Fibroblast of skin of right biceps (primary cell): Measurements from ENCODE around the gene HSF2BP.
A peak's percentile ranks its signal among the peaks of the same experiment; 100 is the strongest.
"Not testable (repeated sequence)": the region's sequence is repeated elsewhere in the genome, so short reads cannot be mapped to it uniquely, and the experiment has no call there.

Experiments
- DNase-seq: peaks from one replicate; pipeline ENCODE4 v3.0.0-alpha.2; 2013

The HSF2BP gene

GRCh38 chr21:43659136-43660000, at the start of gene HSF2BP, which contains the start of gene RRP1B:
TSS of gene HSF2BP (minus strand) at chr21:43659488. CDS start at chr21:43658096, 1,392 bp downstream.
TSS of gene RRP1B (plus strand) at chr21:43659560. CDS start at chr21:43659665, 105 bp downstream.
- peak; percentile 88 for DNase-seq

DNA sequence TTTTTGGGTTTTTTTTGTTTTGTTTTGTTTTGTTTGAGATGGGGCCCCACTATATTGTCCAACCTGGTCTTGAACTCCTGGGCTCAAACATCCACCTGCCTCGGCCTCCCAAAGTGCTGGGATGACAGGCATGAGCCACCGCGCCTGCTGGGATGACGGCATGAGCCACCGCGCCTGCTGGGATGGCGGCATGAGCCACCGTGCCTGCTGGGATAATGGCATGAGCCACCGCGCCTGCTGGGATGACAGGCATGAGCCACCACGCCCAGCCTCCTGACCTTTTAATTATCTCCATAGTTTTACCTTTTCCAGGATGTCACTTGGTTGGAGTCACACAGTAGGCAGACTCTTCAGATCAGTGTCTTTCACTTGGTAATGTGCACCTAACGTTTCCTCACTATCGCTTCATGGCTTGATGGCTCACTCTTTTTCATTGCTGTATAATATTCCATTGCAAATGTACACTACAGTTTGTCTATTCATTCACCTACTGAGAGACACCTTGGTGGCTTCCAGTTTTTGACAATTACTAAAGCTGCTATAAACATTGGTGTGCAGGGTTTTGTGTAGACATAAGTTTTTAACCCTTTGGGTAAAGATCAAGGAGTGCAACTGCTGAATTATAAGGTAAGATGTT, 49.6 kb upstream of the HSF2BP start:
- DNase-seq, result no peak

DNA sequence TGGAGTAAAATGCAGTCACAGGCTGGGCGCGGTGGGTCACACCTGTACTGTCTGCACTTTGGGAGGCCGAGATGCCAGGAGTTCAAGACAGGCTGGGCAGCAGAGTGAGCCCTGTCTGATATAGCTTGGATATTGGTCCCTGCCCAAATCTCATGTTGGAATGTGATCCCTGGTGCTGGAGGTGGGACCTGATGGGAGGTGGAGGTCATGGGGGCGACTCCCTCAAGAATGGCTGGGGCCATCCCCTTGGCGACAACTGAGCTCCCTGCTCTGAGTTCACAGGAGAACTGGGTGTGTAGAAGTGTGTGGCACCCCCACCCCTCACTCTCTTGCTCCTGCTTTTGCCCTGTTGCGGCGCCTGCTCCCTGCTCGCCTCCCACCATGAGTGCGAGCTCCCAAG, 48.2 kb upstream of the HSF2BP start:
- no peak for DNase-seq

- peak; percentile 82 for DNase-seq
Measured at GRCh38 chr21:43703035-43703880, 44.0 kb upstream of the HSF2BP start.

DNA sequence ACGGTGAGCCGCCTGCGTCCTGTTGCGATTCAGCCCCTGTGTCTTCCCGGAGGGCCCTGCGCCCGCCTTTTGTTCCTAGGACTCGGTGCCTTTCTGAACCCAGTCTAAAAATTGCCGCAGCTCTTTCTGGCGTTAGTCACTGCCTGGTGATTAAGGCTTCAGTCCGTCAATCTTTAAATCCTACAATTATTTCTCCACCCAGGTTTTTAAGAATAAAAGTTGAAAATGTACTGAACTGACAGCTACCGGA, 43.4 kb upstream of the HSF2BP start:
- peak; percentile 66 for DNase-seq

DNA sequence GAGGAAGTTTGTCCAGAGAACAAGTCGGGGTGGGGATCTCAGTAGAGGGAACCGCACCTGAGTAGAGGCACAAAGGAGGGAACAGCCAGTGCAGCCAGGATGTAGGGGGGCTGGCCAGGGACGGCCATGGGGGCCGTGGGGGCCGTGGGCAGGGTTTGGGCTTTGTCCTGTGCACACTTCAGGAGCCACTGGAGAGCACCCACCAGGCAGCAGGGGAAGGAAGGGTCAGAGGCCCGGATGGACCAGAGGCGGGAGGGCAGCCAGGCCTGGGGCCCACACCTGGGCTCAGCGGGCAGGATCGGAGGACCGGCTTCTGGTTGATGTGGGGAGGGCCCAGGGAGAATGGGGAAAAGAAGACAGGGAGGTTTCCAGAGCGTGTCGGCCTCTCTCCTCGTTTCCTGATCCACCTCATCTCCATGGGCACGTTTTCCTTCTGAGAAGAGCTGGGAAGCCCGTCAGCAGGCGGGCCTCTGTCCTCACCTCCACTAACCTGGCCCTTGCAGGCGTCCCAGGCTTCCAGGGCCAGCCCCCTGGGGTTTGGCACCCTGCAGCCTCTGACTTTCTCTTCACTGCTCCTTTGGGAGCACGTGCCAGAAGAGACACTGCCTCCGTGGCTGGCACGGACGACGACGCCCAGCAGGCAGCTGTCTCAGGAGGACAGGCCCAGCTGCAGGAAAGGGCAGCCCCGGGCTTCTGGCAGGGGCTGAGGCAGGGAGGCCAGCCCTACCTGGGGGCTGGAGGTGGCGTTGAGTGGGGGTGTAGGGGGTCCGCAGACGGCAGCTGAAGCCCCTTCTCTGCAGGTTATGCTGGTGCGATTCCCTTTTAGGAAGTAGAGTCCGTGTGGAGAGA, 42.9 kb upstream of the HSF2BP start:
- DNase-seq, result no peak

DNA sequence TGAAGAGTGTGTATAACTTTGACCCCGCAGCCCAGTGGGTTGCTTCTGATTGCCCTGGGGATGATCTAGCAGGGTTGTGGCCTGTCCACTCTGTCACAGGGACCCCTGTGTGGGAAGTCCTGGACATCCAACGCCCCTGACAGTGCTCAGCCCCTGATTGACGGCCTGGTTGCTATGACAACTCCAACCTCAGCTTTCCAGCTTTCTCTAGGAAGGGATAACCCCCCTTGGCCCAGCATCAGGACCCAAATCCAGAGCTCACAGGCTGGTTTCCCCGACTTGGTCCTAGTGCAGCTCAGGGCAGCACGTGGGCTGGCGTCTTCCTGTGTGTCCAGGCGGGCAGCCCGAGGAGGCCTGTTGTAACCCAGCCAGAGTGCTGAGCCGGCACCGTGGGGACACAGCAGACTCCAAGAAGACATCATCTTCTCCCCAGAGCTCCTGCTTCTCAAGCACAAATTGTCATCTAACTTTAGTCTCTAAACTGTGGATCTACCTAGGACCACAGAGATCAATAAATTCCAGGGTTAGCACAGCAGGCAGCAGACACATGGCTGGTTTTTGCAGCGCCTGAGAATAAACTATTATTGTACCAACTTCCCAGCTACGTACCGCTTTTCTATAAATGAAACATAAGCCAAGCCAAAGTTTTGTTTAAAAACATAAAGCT, 40.8 kb upstream of the HSF2BP start:
- no peak for DNase-seq

- not testable (repeated sequence) for DNase-seq
Measured at GRCh38 chr21:43699492-43699777, 40.1 kb upstream of the HSF2BP start.

DNA sequence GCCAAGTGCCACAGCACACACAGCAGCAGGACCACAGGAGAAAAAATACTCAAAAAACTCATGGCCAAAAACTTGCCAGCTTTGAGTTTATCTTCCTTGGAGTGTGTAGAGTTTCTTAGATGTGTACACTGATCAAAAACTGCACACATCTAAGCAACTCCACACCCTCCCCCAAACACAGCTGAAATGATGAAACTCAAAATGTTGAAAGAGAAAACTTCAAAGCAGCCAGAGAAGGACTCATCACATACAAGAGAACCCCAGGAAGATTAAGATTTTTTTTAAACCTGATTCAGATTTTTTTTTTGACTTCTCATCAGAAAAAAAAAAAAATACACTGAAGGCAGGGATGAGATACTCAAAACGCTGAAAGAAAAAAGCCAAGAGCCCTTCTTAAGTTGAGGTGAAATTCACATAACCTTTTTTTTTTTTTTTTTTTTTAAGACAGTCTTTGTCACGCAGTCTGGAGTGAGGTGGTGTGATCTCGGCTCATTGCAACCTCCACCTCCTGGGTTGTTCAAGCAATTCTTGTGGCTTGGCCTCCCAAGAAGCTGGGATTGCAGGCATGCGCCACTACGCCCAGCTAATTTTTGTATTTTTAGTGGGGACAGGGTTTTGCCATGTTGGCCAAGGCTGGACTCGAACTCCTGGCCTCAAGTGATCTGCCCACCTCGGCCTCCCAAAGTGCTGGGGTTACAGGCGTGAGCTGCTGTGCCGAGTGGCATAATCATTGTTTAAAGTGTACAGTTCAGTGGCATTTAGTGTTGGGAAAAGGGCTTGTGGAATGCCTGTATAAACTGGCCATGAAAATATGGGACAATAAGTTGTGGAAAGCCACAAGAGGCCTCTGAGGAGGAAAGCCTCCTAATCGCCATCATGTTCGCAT, 38.7 kb upstream of the HSF2BP start:
- DNase-seq, result peak; percentile 45

DNA sequence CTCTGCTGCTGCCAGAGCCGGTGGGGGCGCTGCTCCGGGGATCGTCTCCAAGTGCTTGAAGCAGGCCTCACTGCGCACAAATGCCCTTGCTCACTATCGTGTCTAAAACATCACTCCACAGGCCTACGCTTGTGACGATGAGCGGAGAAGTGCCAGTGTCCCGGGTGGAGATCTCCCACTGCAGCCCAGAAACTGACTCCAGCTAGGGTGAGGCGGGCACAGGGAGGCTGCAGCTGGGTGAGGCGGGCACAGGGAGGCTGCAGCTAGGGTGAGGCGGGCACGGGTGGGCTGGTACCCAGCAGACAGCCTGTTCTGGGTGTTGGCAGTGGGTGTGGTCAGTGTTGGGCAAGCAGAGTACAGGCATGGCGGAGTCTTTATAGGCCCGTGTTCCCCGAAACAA, 36.9 kb upstream of the HSF2BP start:
- DNase-seq, result no peak

DNA sequence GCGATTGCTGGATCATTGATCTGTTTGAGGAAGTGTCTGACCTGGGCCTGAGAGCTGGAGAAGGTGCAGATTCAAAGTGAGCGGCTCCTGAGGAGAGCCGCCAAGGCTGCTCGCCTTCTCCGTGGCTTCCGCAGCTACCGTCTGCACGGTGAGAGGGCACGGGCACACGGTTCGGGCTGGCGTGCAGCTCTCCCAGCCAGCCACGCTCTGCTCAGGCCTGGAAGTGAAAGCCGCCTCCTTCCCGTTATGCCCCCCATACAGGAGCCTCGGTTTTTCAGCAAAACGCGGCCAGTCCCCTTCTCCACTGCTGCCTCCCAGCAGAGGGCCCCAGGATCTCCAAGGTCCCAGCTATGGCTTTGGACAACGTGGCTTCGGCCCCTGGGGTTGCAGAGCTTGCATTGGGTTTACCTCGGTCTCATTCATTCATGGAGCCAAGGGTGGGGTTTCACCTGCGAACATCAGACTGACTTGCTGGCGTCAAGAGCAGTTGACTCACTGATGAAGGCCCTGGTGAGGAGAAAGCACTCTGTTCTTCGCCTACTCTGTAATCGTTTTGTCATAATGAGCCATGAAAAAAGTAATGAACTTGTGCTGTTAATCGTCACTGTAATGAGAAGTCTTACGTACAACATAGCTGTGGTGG, 35.3 kb upstream of the HSF2BP start:
- DNase-seq, result no peak

GRCh38 chr21:43693981-43694380, 34.7 kb upstream of the HSF2BP start:
- no peak for DNase-seq

DNA sequence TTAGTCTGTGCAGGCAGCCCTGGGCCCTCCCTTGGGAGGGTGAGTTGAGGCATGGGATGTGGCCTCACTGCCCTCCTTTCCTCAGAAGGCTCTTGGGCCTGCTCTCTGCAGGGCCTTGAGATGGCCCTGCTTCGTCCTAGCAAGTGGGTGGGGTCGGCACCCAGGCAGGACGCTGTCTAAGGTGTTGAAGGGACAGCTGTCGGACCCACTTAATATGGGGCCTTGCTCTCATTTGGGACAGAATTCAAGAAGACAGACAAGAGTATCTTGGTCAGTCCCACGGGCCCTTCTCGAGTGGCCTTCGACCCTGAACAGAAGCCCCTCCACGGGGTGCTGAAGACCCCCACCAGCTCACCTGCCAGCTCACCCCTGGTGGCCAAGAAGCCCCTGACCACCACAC, 33.7 kb upstream of the HSF2BP start:
- DNase-seq, result no peak

GRCh38 chr21:43691801-43692200, 32.5 kb upstream of the HSF2BP start:
- no peak for DNase-seq

- no peak for DNase-seq
Measured at GRCh38 chr21:43691086-43691795, 32.0 kb upstream of the HSF2BP start.

GRCh38 chr21:43690346-43690745, 31.1 kb upstream of the HSF2BP start:
- DNase-seq, result no peak

- no peak for DNase-seq
Measured at GRCh38 chr21:43689556-43690337, 30.5 kb upstream of the HSF2BP start.

DNA sequence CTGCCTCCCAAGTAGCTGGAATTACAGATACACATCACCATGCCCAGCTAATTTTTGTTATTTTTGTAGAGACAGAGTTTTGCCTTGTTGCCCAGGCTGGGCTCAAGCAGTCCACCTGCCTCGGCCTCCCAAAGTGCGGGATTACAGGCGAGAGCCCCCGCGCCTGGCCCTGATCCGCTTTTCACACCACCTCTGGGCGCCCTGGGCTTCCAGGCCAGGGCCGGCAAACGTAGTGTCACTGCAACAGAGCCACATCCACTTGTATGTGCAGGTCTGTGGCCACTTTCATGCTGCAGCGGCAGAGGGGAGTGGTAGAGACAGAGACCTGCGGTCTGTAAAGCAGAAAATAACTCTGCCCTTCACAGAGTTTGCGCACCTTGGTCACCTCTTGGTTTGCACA, 29.6 kb upstream of the HSF2BP start:
- DNase-seq, result no peak
